ENCODE results near the gene SYP. TPM values are rescaled to one million over a fixed set of nuclear protein-coding genes. Genes with fewer than 3 reads are reported as not detected.

Gene SYP
- 0.07 and 0.62 TPM in 2 replicates for total RNA-seq (ENCODE audit: low replicate concordance)

- Histone ChIP-seq H2AFZ (replicated peaks) (no peak within 1 kb of the TSS), H3K79me2 (ENCODE audit: low read depth) (no peaks in the 10 kb centered on the region), H3K9me3 (ENCODE audit: low read depth) (no peaks in the 10 kb centered on the region), H3F3A (ENCODE audit: low read depth) (no peaks in the 10 kb centered on the region), H3K4me2 (peak within 1 kb of the TSS; percentile 71), H3K27me3 (peaks cover 21% of the 10 kb centered on the region), H3K4me1 (no peaks in the 10 kb centered on the region), H3K9ac (no peak within 1 kb of the TSS), H4K20me1 (ENCODE audit: low read depth) (no peaks in the 10 kb centered on the region), H3K36me3 (no peaks in the 10 kb centered on the region), H3K27ac (no peak within 1 kb of the TSS), H3K4me3 (peak within 1 kb of the TSS; percentile 32)
- peak within 1 kb of the TSS; percentile 72 for H3K4me3 Mint-ChIP-seq
- H3K9me3 Mint-ChIP-seq = peaks cover 5% of the 10 kb centered on the region
- H3K36me3 Mint-ChIP-seq = no peaks in the 10 kb centered on the region
- peak; percentile 92 for DNase-seq (ENCODE audit: low spot score)
- no peak within 1 kb of the TSS for H3K27ac Mint-ChIP-seq
- peaks cover 4% of the 10 kb centered on the region for H3K4me1 Mint-ChIP-seq
- no peaks in the 10 kb centered on the region for H3K27me3 Mint-ChIP-seq (ENCODE audit: insufficient read depth, low read depth)
- TF ChIP-seq CTCF (IDR thresholded peaks at IDR 0.05) (no peak), EZH2phosphoT487 (IDR thresholded peaks at IDR 0.05) (no peak), EZH2 (IDR thresholded peaks at IDR 0.05) (no peak)
These were observed at the start of gene SYP for GRCh38 chrX:49199906-49200771. TSS of gene SYP (minus strand) at chrX:49200193. CDS start at chrX:49200186, 7 bp downstream.

GRCh38 chrX:49249616-49250015 lies 49.6 kb upstream of the SYP start:
- H3K79me2 ChIP-seq (ENCODE audit: low read depth) = no peaks in the 10 kb centered on the region
- H3K4me2 ChIP-seq = no peak overlapping the region
- DNase-seq (ENCODE audit: low spot score) = no peak
- H3K4me3 ChIP-seq = no peak overlapping the region
- H3K27ac Mint-ChIP-seq = no peak overlapping the region
- H2AFZ ChIP-seq (replicated peaks) = no peak overlapping the region
- no peaks in the 10 kb centered on the region for H3K9me3 ChIP-seq (ENCODE audit: low read depth)
- H3K9ac ChIP-seq = no peak overlapping the region
- H3K27me3 Mint-ChIP-seq (ENCODE audit: insufficient read depth, low read depth) = peaks cover 14% of the 10 kb centered on the region
- H4K20me1 ChIP-seq (ENCODE audit: low read depth) = no peaks in the 10 kb centered on the region
- H3K36me3 ChIP-seq = no peaks in the 10 kb centered on the region
- no peaks in the 10 kb centered on the region for H3K27me3 ChIP-seq
- H3K9me3 Mint-ChIP-seq = peaks cover 21% of the 10 kb centered on the region
- H3K4me1 Mint-ChIP-seq = no peaks in the 10 kb centered on the region
- TF ChIP-seq EZH2phosphoT487 (IDR thresholded peaks at IDR 0.05) = no peak
- TF ChIP-seq CTCF (IDR thresholded peaks at IDR 0.05) = no peak
- TF ChIP-seq EZH2 (IDR thresholded peaks at IDR 0.05) = no peak
- peaks cover 4% of the 10 kb centered on the region for H3K36me3 Mint-ChIP-seq
- H3K27ac ChIP-seq = no peak overlapping the region
- no peak overlapping the region for H3K4me3 Mint-ChIP-seq
- H3F3A ChIP-seq (ENCODE audit: low read depth) = no peaks in the 10 kb centered on the region
- H3K4me1 ChIP-seq = no peaks in the 10 kb centered on the region

- H3K27me3 ChIP-seq = no peaks in the 10 kb centered on the region
- DNase-seq (ENCODE audit: low spot score) = no peak
- no peaks in the 10 kb centered on the region for H3K4me1 ChIP-seq
- no peak overlapping the region for H3K4me2 ChIP-seq
- H3K4me1 Mint-ChIP-seq = no peaks in the 10 kb centered on the region
- H3K79me2 ChIP-seq (ENCODE audit: low read depth) = no peaks in the 10 kb centered on the region
- peaks cover 14% of the 10 kb centered on the region for H3K27me3 Mint-ChIP-seq (ENCODE audit: insufficient read depth, low read depth)
- no peaks in the 10 kb centered on the region for H3K9me3 ChIP-seq (ENCODE audit: low read depth)
- H3K4me3 ChIP-seq = no peak overlapping the region
- H2AFZ ChIP-seq (replicated peaks) = no peak overlapping the region
- H3K27ac ChIP-seq = no peak overlapping the region
- no peak overlapping the region for H3K27ac Mint-ChIP-seq
- H3K36me3 Mint-ChIP-seq = peaks cover 4% of the 10 kb centered on the region
- no peak for TF ChIP-seq EZH2 (IDR thresholded peaks at IDR 0.05)
- no peak overlapping the region for H3K4me3 Mint-ChIP-seq
- H3K9ac ChIP-seq = no peak overlapping the region
- peaks cover 21% of the 10 kb centered on the region for H3K9me3 Mint-ChIP-seq
- no peaks in the 10 kb centered on the region for H4K20me1 ChIP-seq (ENCODE audit: low read depth)
- H3F3A ChIP-seq (ENCODE audit: low read depth) = no peaks in the 10 kb centered on the region
- H3K36me3 ChIP-seq = no peaks in the 10 kb centered on the region
These were observed 49.1 kb upstream of the SYP start for GRCh38 chrX:49249071-49249470.
